Mesendoderm (in vitro differentiated cells): ENCODE measurements around the gene SNX19.
A peak's percentile ranks its signal among the peaks of the same experiment; 100 is the strongest.

ENCODE experiments used
- DNase-seq: peaks from one replicate; pipeline ENCODE4 v3.0.0; 2013
- H2AK5ac ChIP-seq: 2 replicates; pipeline ENCODE4 v1.6.1; 2013; ENCODE audit warnings: low read length, inconsistent platforms
- H2BK120ac ChIP-seq: 2 replicates; pipeline ENCODE4 v1.6.1; 2013; ENCODE audit warnings: low read depth, mild to moderate bottlenecking, low read length, moderate library complexity, mixed read lengths
- H2BK15ac ChIP-seq: replicated peaks from 2 replicates; pipeline ENCODE4 v1.6.1; 2013; ENCODE audit warnings: low read depth, mild to moderate bottlenecking, moderate library complexity
- H2BK5ac ChIP-seq: 2 replicates; pipeline ENCODE4 v1.6.1; 2013; ENCODE audit warnings: low read length, inconsistent platforms
- H3K18ac ChIP-seq: 2 replicates; pipeline ENCODE4 v1.6.1; 2013; ENCODE audit warnings: mild to moderate bottlenecking, low read length, mixed read lengths
- H3K23ac ChIP-seq: one replicate; pipeline ENCODE4 v1.6.1; 2013; ENCODE audit warnings: low read length
- H3K27ac ChIP-seq: 2 replicates; pipeline ENCODE4 v1.5.1; 2013; ENCODE audit warnings: low read depth, mild to moderate bottlenecking, inconsistent platforms, low read length, moderate library complexity
- H3K27me3 ChIP-seq: 2 replicates; pipeline ENCODE4 v1.6.1; 2013; ENCODE audit warnings: low read length, control low read depth, mild to moderate bottlenecking, inconsistent platforms; ENCODE audit not compliant: insufficient read depth, poor library complexity
- H3K36me3 ChIP-seq: 2 replicates; pipeline ENCODE4 v1.6.1; 2013; ENCODE audit warnings: low read length, inconsistent platforms; ENCODE audit not compliant: control insufficient read depth, insufficient read depth
- H3K4ac ChIP-seq: one replicate; pipeline ENCODE4 v1.6.1; 2013; ENCODE audit warnings: low read depth, mild to moderate bottlenecking, low read length, moderate library complexity
- H3K4me1 ChIP-seq: 2 replicates; pipeline ENCODE4 v1.6.1; 2013; ENCODE audit warnings: low read depth, low read length, inconsistent platforms; ENCODE audit not compliant: control insufficient read depth
- H3K4me2 ChIP-seq: 2 replicates; pipeline ENCODE4 v1.6.1; 2013; ENCODE audit warnings: low read length
- H3K4me3 ChIP-seq: 2 replicates; pipeline ENCODE4 v1.5.1; 2013; ENCODE audit warnings: mild to moderate bottlenecking, low read length
- H3K56ac ChIP-seq: one replicate; pipeline ENCODE4 v1.6.1; 2013; ENCODE audit warnings: low read length
- H3K79me1 ChIP-seq: 2 replicates; pipeline ENCODE4 v1.6.1; 2013; ENCODE audit warnings: low read length, inconsistent platforms
- H3K79me2 ChIP-seq: 2 replicates; pipeline ENCODE4 v1.6.1; 2013; ENCODE audit warnings: mild to moderate bottlenecking, low read length; ENCODE audit not compliant: control insufficient read depth, insufficient read depth
- H3K9ac ChIP-seq: 2 replicates; pipeline ENCODE4 v1.6.1; 2013; ENCODE audit warnings: low read length, inconsistent platforms
- H4K5ac ChIP-seq: one replicate; pipeline ENCODE4 v1.6.1; 2013; ENCODE audit warnings: low read length
- H4K8ac ChIP-seq: one replicate; pipeline ENCODE4 v1.6.1; 2013; ENCODE audit warnings: low read depth, mild to moderate bottlenecking, control low read depth, low read length, moderate library complexity
- WGBS: extraction: QIAGEN DNeasy Blood & Tissue Kit; methylation state at CpG from one replicate; pipeline ENCODE4 v1.1.7; 2013; ENCODE audit warnings: low lambda C conversion rate, missing lambda C conversion rate; ENCODE audit not compliant: insufficient coverage; ENCODE audit errors: extremely low coverage; 5-methylcytosine and 5-hydroxymethylcytosine counted together

The SNX19 gene

DNA sequence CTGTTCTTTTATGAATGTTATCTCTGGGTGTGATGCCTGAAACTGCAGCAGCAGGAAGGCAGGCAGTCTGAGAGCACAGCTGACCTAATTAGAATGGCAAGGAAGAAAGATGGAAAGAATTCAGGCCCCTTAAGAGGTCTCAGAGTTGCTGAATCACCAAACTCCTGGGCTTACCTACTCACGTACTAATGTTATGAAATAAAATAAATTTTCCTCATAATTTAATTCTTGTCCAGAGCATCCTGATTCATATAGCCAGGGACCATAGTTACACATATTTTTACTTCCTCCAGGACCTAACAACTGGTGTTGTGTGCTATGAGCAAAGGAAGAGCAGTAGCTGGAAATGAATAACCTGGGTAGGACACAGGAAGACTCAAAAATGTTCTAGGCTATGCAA is 41.9 kb downstream of the SNX19 start:
- no peaks in the 10 kb centered on the region for H3K79me2 ChIP-seq
- H2AK5ac ChIP-seq, result no peak overlapping the region
- H3K4ac ChIP-seq, result no peak overlapping the region
- no CpG with 5 or more reads among the region's 1 CpG for WGBS
- H4K8ac ChIP-seq, result no peak overlapping the region
- no peak overlapping the region for H3K23ac ChIP-seq
- H3K4me1 ChIP-seq, result peaks cover 13% of the 10 kb centered on the region
- H2BK120ac ChIP-seq, result no peak overlapping the region
- no peak overlapping the region for H2BK15ac ChIP-seq
- H3K56ac ChIP-seq, result no peak overlapping the region
- H2BK5ac ChIP-seq, result no peak overlapping the region
- no peak overlapping the region for H3K4me2 ChIP-seq
- DNase-seq, result peak; percentile 68
- peaks cover 6% of the 10 kb centered on the region for H3K36me3 ChIP-seq
- H3K4me3 ChIP-seq, result no peak overlapping the region
- H3K9ac ChIP-seq, result no peak overlapping the region
- no peak overlapping the region for H3K27ac ChIP-seq
- no peak overlapping the region for H4K5ac ChIP-seq
- no peaks in the 10 kb centered on the region for H3K79me1 ChIP-seq
- H3K27me3 ChIP-seq, result no peaks in the 10 kb centered on the region
- H3K18ac ChIP-seq, result no peak overlapping the region

DNA sequence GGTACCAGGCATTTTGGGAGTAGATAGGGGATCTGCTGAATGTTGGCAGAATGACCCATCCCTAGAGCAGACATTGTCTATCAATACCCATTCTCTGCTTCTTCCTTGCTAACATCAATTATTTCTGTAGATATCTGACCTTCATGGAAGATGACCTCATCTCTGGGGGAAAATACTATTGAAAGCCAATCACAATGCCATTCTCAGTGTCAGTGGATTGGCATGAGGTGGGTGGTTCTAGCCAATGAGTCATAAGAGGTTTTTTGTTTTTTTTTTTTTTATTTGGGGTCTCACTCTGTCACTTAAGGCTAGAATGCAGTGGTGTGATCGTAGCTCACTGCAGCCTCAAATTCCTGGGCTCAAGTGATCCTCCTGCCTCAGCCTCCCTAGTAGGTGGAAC is 42.5 kb downstream of the SNX19 start:
- H3K79me1 ChIP-seq, result no peaks in the 10 kb centered on the region
- no peak overlapping the region for H2AK5ac ChIP-seq
- no peak overlapping the region for H3K18ac ChIP-seq
- no peak overlapping the region for H3K4me3 ChIP-seq
- H3K27ac ChIP-seq, result peak overlapping the region; percentile 22
- H3K4ac ChIP-seq, result no peak overlapping the region
- H3K56ac ChIP-seq, result no peak overlapping the region
- no peak overlapping the region for H2BK5ac ChIP-seq
- no CpG with 5 or more reads among the region's 1 CpG for WGBS
- peaks cover 14% of the 10 kb centered on the region for H3K4me1 ChIP-seq
- no peak overlapping the region for H3K4me2 ChIP-seq
- H2BK120ac ChIP-seq, result no peak overlapping the region
- H3K27me3 ChIP-seq, result no peaks in the 10 kb centered on the region
- H3K9ac ChIP-seq, result no peak overlapping the region
- H4K5ac ChIP-seq, result no peak overlapping the region
- peak; percentile 50 for DNase-seq
- H2BK15ac ChIP-seq, result no peak overlapping the region
- no peaks in the 10 kb centered on the region for H3K79me2 ChIP-seq
- H4K8ac ChIP-seq, result no peak overlapping the region
- H3K36me3 ChIP-seq, result peaks cover 4% of the 10 kb centered on the region
- no peak overlapping the region for H3K23ac ChIP-seq

DNA sequence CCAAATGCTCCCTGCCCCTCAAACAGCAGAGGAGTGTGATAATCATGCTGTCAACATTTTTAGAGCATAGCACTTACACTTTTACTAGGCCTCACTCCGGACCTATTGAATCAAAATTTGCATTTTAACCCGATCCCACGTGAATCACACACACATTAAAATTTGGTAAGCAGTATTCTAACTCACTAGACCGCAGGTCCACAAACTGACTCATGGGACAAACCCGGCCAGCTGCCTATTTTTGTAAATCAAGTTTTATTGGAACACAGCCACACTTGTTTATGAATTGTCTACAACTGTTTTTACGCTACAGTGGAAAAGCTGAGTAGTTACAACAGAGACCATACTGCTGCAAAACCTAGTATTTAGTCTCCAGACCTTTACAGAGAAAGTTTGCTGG is 43.3 kb downstream of the SNX19 start:
- H3K18ac ChIP-seq, result no peak overlapping the region
- no peak overlapping the region for H4K5ac ChIP-seq
- no peak overlapping the region for H3K27ac ChIP-seq
- peaks cover 1% of the 10 kb centered on the region for H3K36me3 ChIP-seq
- no peak overlapping the region for H3K4me2 ChIP-seq
- H3K79me2 ChIP-seq, result no peaks in the 10 kb centered on the region
- H3K56ac ChIP-seq, result peak overlapping the region; percentile 12
- no peaks in the 10 kb centered on the region for H3K27me3 ChIP-seq
- H3K9ac ChIP-seq, result no peak overlapping the region
- H3K4ac ChIP-seq, result no peak overlapping the region
- H2BK15ac ChIP-seq, result no peak overlapping the region
- no peak for DNase-seq
- peaks cover 20% of the 10 kb centered on the region for H3K4me1 ChIP-seq
- H3K4me3 ChIP-seq, result no peak overlapping the region
- no peak overlapping the region for H4K8ac ChIP-seq
- WGBS, result no CpG with 5 or more reads among the region's 6 CpGs
- H2BK120ac ChIP-seq, result no peak overlapping the region
- H2AK5ac ChIP-seq, result no peak overlapping the region
- no peak overlapping the region for H3K23ac ChIP-seq
- H3K79me1 ChIP-seq, result no peaks in the 10 kb centered on the region
- H2BK5ac ChIP-seq, result no peak overlapping the region

GRCh38 chr11:130872513-130872912 is 43.8 kb downstream of the SNX19 start:
- no peaks in the 10 kb centered on the region for H3K36me3 ChIP-seq
- peak overlapping the region; percentile 49 for H3K23ac ChIP-seq
- no peak overlapping the region for H2AK5ac ChIP-seq
- no peak for DNase-seq
- peak overlapping the region; percentile 12 for H3K56ac ChIP-seq
- no peak overlapping the region for H2BK5ac ChIP-seq
- no peak overlapping the region for H4K8ac ChIP-seq
- no peak overlapping the region for H2BK120ac ChIP-seq
- WGBS, result no CpG with 5 or more reads among the region's 6 CpGs
- H3K79me2 ChIP-seq, result no peaks in the 10 kb centered on the region
- H4K5ac ChIP-seq, result no peak overlapping the region
- H3K4me3 ChIP-seq, result no peak overlapping the region
- H3K27me3 ChIP-seq, result no peaks in the 10 kb centered on the region
- H3K4me2 ChIP-seq, result no peak overlapping the region
- H3K4me1 ChIP-seq, result peaks cover 17% of the 10 kb centered on the region
- no peaks in the 10 kb centered on the region for H3K79me1 ChIP-seq
- no peak overlapping the region for H3K9ac ChIP-seq
- no peak overlapping the region for H2BK15ac ChIP-seq
- no peak overlapping the region for H3K27ac ChIP-seq
- H3K4ac ChIP-seq, result no peak overlapping the region
- no peak overlapping the region for H3K18ac ChIP-seq

GRCh38 chr11:130872102-130872501 is 44.2 kb downstream of the SNX19 start:
- DNase-seq, result no peak
- H3K4me3 ChIP-seq, result no peak overlapping the region
- H3K56ac ChIP-seq, result no peak overlapping the region
- no peak overlapping the region for H4K8ac ChIP-seq
- H3K79me1 ChIP-seq, result no peaks in the 10 kb centered on the region
- no peaks in the 10 kb centered on the region for H3K36me3 ChIP-seq
- H3K9ac ChIP-seq, result no peak overlapping the region
- H3K4me2 ChIP-seq, result no peak overlapping the region
- no peak overlapping the region for H3K23ac ChIP-seq
- no peak overlapping the region for H2BK5ac ChIP-seq
- H3K4me1 ChIP-seq, result peaks cover 14% of the 10 kb centered on the region
- no peak overlapping the region for H3K18ac ChIP-seq
- H2BK15ac ChIP-seq, result no peak overlapping the region
- H3K4ac ChIP-seq, result no peak overlapping the region
- no CpG with 5 or more reads among the region's 5 CpGs for WGBS
- no peak overlapping the region for H2AK5ac ChIP-seq
- H3K27ac ChIP-seq, result no peak overlapping the region
- no peak overlapping the region for H4K5ac ChIP-seq
- H3K27me3 ChIP-seq, result no peaks in the 10 kb centered on the region
- no peak overlapping the region for H2BK120ac ChIP-seq
- H3K79me2 ChIP-seq, result no peaks in the 10 kb centered on the region

DNA sequence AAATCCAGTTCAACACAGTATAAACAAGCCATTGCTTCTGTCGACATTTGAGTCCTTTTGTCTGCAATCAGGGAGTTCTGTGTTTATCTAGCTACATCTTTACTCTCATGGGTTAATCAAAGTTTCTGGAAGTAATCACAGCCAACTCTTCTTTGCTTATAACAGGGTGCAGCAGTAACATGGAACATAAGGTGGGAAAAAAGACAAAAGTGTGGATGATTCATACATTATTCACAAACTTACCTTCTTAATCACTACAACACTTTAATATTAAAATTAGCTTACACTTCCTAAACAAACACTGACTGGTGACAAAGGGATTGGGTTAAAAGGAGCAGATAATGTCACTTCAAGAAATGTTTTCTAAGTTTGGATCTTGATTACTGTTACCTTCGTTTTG is 44.7 kb downstream of the SNX19 start:
- Histone ChIP-seq H3K23ac (no peak overlapping the region), H4K8ac (no peak overlapping the region), H3K56ac (no peak overlapping the region), H2BK120ac (no peak overlapping the region), H2AK5ac (no peak overlapping the region), H3K4ac (no peak overlapping the region), H3K79me1 (no peaks in the 10 kb centered on the region), H3K4me1 (peaks cover 12% of the 10 kb centered on the region), H3K27me3 (no peaks in the 10 kb centered on the region), H3K9ac (no peak overlapping the region), H4K5ac (no peak overlapping the region), H3K18ac (no peak overlapping the region), H3K4me3 (no peak overlapping the region), H3K79me2 (no peaks in the 10 kb centered on the region), H3K36me3 (no peaks in the 10 kb centered on the region), H3K4me2 (no peak overlapping the region), H3K27ac (no peak overlapping the region), H2BK5ac (no peak overlapping the region), H2BK15ac (no peak overlapping the region)
- no CpG with 5 or more reads among the region's 2 CpGs for WGBS
- DNase-seq, result no peak
